Eye (tissue), 1 donor: ENCODE data around the gene GRID1.
"Not testable (repeated sequence)": the region's sequence is repeated elsewhere in the genome, so short reads cannot be mapped to it uniquely, and the experiment has no call there.

Experiments used
- DNase-seq: peaks from one replicate; pipeline ENCODE4 v3.0.0-alpha.2; 2015

Gene GRID1

GRCh38 chr10:85976267-85976793 lies 390.3 kb downstream of the GRID1 start:
- no peak for DNase-seq

- no peak for DNase-seq
Measured at GRCh38 chr10:85971494-85971893, 395.1 kb downstream of the GRID1 start.

GRCh38 chr10:85967594-85967993 lies 399.0 kb downstream of the GRID1 start:
- DNase-seq, result no peak

GRCh38 chr10:85961479-85962067 lies 405.0 kb downstream of the GRID1 start:
- DNase-seq, result no peak

GRCh38 chr10:85961073-85961472 lies 405.5 kb downstream of the GRID1 start:
- no peak for DNase-seq

GRCh38 chr10:85959239-85959638 lies 407.4 kb downstream of the GRID1 start:
- DNase-seq, result no peak

- DNase-seq, result no peak
Measured at GRCh38 chr10:85950921-85951320, 415.7 kb downstream of the GRID1 start.

GRCh38 chr10:85946713-85947326 lies 419.8 kb downstream of the GRID1 start:
- no peak for DNase-seq

GRCh38 chr10:85936161-85936560 lies 430.4 kb downstream of the GRID1 start:
- no peak for DNase-seq

- DNase-seq, result no peak
Measured at GRCh38 chr10:85934586-85934985, 432.0 kb downstream of the GRID1 start.

- not testable (repeated sequence) for DNase-seq
Measured at GRCh38 chr10:85929993-85930392, 436.6 kb downstream of the GRID1 start.

GRCh38 chr10:85927952-85928665 lies 438.5 kb downstream of the GRID1 start:
- no peak for DNase-seq

- DNase-seq, result no peak
Measured at GRCh38 chr10:85926986-85927385, 439.6 kb downstream of the GRID1 start.

- no peak for DNase-seq
Measured at GRCh38 chr10:85926136-85926535, 440.5 kb downstream of the GRID1 start.

- no peak for DNase-seq
Measured at GRCh38 chr10:85925201-85925750, 441.3 kb downstream of the GRID1 start.

GRCh38 chr10:85924382-85925102 lies 442.1 kb downstream of the GRID1 start:
- peak; percentile 37 for DNase-seq

- DNase-seq, result no peak
Measured at GRCh38 chr10:85922356-85923129, 444.1 kb downstream of the GRID1 start.

GRCh38 chr10:85921789-85922188 lies 444.8 kb downstream of the GRID1 start:
- DNase-seq, result no peak

GRCh38 chr10:85920311-85920710 lies 446.3 kb downstream of the GRID1 start:
- no peak for DNase-seq

- peak; percentile 47 for DNase-seq
Measured at GRCh38 chr10:85919491-85920021, 447.0 kb downstream of the GRID1 start.

- no peak for DNase-seq
Measured at GRCh38 chr10:85918371-85918770, 448.2 kb downstream of the GRID1 start.

GRCh38 chr10:85917601-85918000 lies 449.0 kb downstream of the GRID1 start:
- no peak for DNase-seq
